GM12878 (cell line): Measurements from ENCODE around the gene FCHSD2. TPM values are rescaled to one million over a fixed set of nuclear protein-coding genes. Genes with fewer than 3 reads are reported as not detected.

ENCODE experiments used
- EED ChIP-seq: sonication (generic); IDR thresholded peaks from 2 replicates; pipeline ENCODE4 v1.6.1; 2016; ENCODE audit warnings: antibody characterized with exemption, low read depth
- ELK1 ChIP-seq: IDR thresholded peaks from 2 replicates; pipeline ENCODE4 v1.6.1; 2012; ENCODE audit warnings: low read depth, low read length, improper control_type of control experiment
- EP300 ChIP-seq, 2 experiments: fragments of 150-350 bp in 1 of 2; IDR thresholded peaks; 2 replicates each; pipeline ENCODE4 v1.6.1; 2011 to 2012; ENCODE audit warnings: low read depth in 2 of 2, low read length in 2 of 2, borderline replicate concordance in 1 of 2, improper control_type of control experiment in 1 of 2, inconsistent platforms in 1 of 2; ENCODE audit not compliant: control insufficient read depth in 1 of 2
- HDAC6 ChIP-seq: fragments of 200-600 bp; sonication (generic); IDR thresholded peaks from one replicate; pipeline ENCODE4 v1.8.0; 2017; ENCODE audit warnings: antibody characterized with exemption; ENCODE audit not compliant: unreplicated experiment
- IKZF1 ChIP-seq: fragments of 450-650 bp; conservative IDR thresholded peaks from 2 replicates; pipeline ENCODE4 v1.6.1; 2017; ENCODE audit warnings: antibody characterized with exemption, mild to moderate bottlenecking
- JUND ChIP-seq: IDR thresholded peaks from 2 replicates; pipeline ENCODE4 v1.6.1; 2012; ENCODE audit warnings: low read depth, mild to moderate bottlenecking, low read length, improper control_type of control experiment, moderate library complexity
- KDM1A ChIP-seq: fragments of 200-600 bp; sonication (generic); IDR thresholded peaks from 2 replicates; pipeline ENCODE4 v1.6.1; 2016; ENCODE audit warnings: borderline replicate concordance
- MEF2A ChIP-seq: IDR thresholded peaks from 2 replicates; pipeline ENCODE4 v1.6.1; 2011; ENCODE audit warnings: low read depth, mild to moderate bottlenecking, low read length, moderate library complexity; ENCODE audit not compliant: insufficient read depth
- MEF2B ChIP-seq: fragments of 450-650 bp; IDR thresholded peaks from 2 replicates; pipeline ENCODE4 v1.6.1; 2018; ENCODE audit warnings: mild to moderate bottlenecking, moderate library complexity; ENCODE audit not compliant: partially characterized antibody, poor library complexity, severe bottlenecking
- MTA2 ChIP-seq: fragments of 450-650 bp; IDR thresholded peaks from 2 replicates; pipeline ENCODE4 v1.6.1; 2016; ENCODE audit warnings: low read depth, mild to moderate bottlenecking, moderate library complexity
- MTA3 ChIP-seq: IDR thresholded peaks from 2 replicates; pipeline ENCODE4 v1.6.1; 2012; ENCODE audit warnings: low read length, inconsistent platforms, borderline replicate concordance
- NFIC ChIP-seq: IDR thresholded peaks from 2 replicates; pipeline ENCODE4 v1.6.1; 2012; ENCODE audit warnings: low read depth, mild to moderate bottlenecking, inconsistent platforms, low read length, moderate library complexity
- PAX5 ChIP-seq: IDR thresholded peaks from 2 replicates; pipeline ENCODE4 v1.6.1; 2011; ENCODE audit warnings: low read depth, low read length, borderline replicate concordance
- PKNOX1 ChIP-seq: fragments of 450-650 bp; IDR thresholded peaks from 2 replicates; pipeline ENCODE4 v1.6.1; 2016; ENCODE audit warnings: mild to moderate bottlenecking
- POLR2A ChIP-seq: IDR thresholded peaks from 2 replicates; pipeline ENCODE4 v1.6.1; 2011; ENCODE audit warnings: low read depth, mild to moderate bottlenecking, low read length
- POU2F2 ChIP-seq: IDR thresholded peaks from 3 replicates; pipeline ENCODE4 v1.6.1; 2011; ENCODE audit warnings: low read depth, mild to moderate bottlenecking, low read length, borderline replicate concordance
- RAD21 ChIP-seq: IDR thresholded peaks from 2 replicates; pipeline ENCODE4 v1.6.1; 2011; ENCODE audit warnings: mild to moderate bottlenecking, low read depth, low read length, moderate library complexity; ENCODE audit not compliant: insufficient read depth
- RB1 ChIP-seq: fragments of 450-650 bp; formaldehyde crosslinking; IDR thresholded peaks from 2 replicates; pipeline ENCODE4 v1.6.1; 2017; ENCODE audit warnings: mild to moderate bottlenecking, borderline replicate concordance
- RBBP5 ChIP-seq: fragments of 200-600 bp; sonication (generic); conservative IDR thresholded peaks from 2 replicates; pipeline ENCODE4 v1.6.1; 2016
- SIN3A ChIP-seq: IDR thresholded peaks from 2 replicates; pipeline ENCODE4 v1.6.1; 2012; ENCODE audit warnings: low read depth, low read length, improper control_type of control experiment
- TCF12 ChIP-seq: IDR thresholded peaks from 2 replicates; pipeline ENCODE4 v1.6.1; 2011; ENCODE audit warnings: low read depth, mild to moderate bottlenecking, low read length
- ZNF592 ChIP-seq: fragments of 450-650 bp; IDR thresholded peaks from 2 replicates; pipeline ENCODE4 v1.6.1; 2017; ENCODE audit warnings: mild to moderate bottlenecking, moderate library complexity
- ZSCAN29 ChIP-seq: fragments of 450-650 bp; IDR thresholded peaks from 2 replicates; pipeline ENCODE4 v1.6.1; 2017; ENCODE audit warnings: mild to moderate bottlenecking, moderate library complexity
- polyA plus RNA-seq, 11 experiments: library from polyadenylated mRNA; depleted of rRNA in 4 of 11; unstranded in 6 of 11; stranded (reverse) in 5 of 11; fragments of >200 nt; fragmentation: Nextera tagmentation in 4 of 11; fragmentation: Illumina TruSeq in 1 of 11; extraction: Ambion mirVana in 4 of 11; extraction: Trizol in 1 of 11; gene quantifications; 1 replicate in 1 of 11; 2 replicates in 10 of 11; pipeline versions ENCODE4 v1.2.1 to v1.2.3, GENCODE V29; 2011 to 2016; ENCODE audit warnings: inconsistent platforms in 2 of 11, missing spikeins in 2 of 11, low read depth in 1 of 11
- total RNA-seq, 4 experiments: library from RNA; depleted of rRNA in 3 of 4; stranded (reverse); fragments of >200 nt in 3 of 4; fragmentation: Illumina TruSeq in 1 of 4; extraction: Trizol in 1 of 4; gene quantifications; 2 replicates each; pipeline versions ENCODE4 v1.2.1 to v1.2.3, GENCODE V29; 2013 to 2021

Gene FCHSD2
- total and polyA plus RNA-seq, 10 of the 15 experiments (the other 5 are each of a cell fraction or from before 2014, with no cell fraction given): 13.2 to 89.8 (median 47.8) TPM

GRCh38 chr11:73189315-73189714 lies 47.2 kb upstream of the FCHSD2 start (continued):
- TF ChIP-seq JUND (no peak), RBBP5 (no peak), EED (peak; percentile 77), RB1 (no peak), RAD21 (no peak), ZSCAN29 (no peak), NFIC (no peak), IKZF1 (peak; percentile 85), KDM1A (no peak), SIN3A (no peak), HDAC6 (no peak), MEF2B (peak; percentile 95), POLR2A (peak; percentile 69), TCF12 (peak; percentile 67), ELK1 (no peak), MEF2A (no peak), PAX5 (peak; percentile 90), MTA2 (peak; percentile 81), PKNOX1 (no peak), POU2F2 (peak; percentile 75; the same call in 2 of the 3 replicates), MTA3 (no peak), ZNF592 (no peak), EP300 (IDR thresholded peaks at IDR 0.05; ENCODE audit: borderline replicate concordance in 1 of 2, control insufficient read depth in 1 of 2, low read depth in 2 of 2, low read length in 2 of 2) (peak; percentile 66 to 90; a peak in 3 of 4 replicates)
